SH-SY5Y (cell line): Measurements from ENCODE around the gene PKDCC.

ENCODE experiments used
- GATA2 ChIP-seq: IDR thresholded peaks from 2 replicates; pipeline ENCODE4 v1.6.1; 2011; ENCODE audit warnings: mild to moderate bottlenecking, low read depth, low read length
- GATA3 ChIP-seq: IDR thresholded peaks from 2 replicates; pipeline ENCODE4 v1.6.1; 2011; ENCODE audit warnings: low read depth, mild to moderate bottlenecking, low read length, moderate library complexity

- TF ChIP-seq GATA2 (no peak), GATA3 (no peak)
Measured at GRCh38 chr2:42050010-42050702, 2.3 kb downstream of the PKDCC start.
